Measurements from ENCODE around the gene DOCK7. TPM values are rescaled to one million over a fixed set of nuclear protein-coding genes. Genes with fewer than 3 reads are reported as not detected.
A peak's percentile ranks its signal among the peaks of the same experiment; 100 is the strongest.

DOCK7 gene
- total RNA-seq, 1 experiment from 2014 or later = 42.4 TPM

DNA sequence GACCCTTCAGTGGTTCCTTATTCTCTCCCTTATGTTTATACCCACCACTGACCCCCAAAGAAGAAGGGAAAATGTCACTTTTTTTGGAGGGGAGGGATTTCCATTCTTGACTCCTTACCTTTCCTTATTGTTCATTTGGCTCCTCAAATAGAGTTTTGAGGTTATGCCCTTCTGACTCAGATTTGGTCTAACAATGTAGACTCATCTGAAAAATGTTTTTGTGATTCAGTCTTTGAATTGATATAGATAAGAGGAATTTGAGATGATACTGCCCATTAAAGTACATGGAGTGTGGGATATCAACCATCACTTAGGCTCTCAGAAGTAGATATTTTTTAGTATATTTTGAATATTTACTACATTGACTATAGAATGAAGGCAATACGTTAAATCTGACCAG, 235.2 kb downstream of the DOCK7 start:
- no peak for DNase-seq (ENCODE audit: low spot score)

DNA sequence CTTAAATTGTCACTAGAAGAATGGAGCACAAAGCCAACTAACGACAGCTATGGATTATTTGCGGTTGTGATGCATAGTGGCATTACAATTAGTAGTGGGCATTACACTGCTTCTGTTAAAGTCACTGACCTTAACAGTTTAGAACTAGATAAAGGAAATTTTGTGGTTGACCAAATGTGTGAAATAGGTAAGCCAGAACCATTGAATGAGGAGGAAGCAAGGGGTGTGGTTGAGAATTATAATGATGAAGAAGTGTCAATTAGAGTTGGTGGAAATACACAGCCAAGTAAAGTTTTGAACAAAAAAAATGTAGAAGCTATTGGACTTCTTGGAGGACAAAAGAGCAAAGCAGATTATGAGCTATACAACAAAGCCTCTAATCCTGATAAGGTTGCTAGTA, 237.9 kb downstream of the DOCK7 start:
- no peak for DNase-seq (ENCODE audit: low spot score)

DNA sequence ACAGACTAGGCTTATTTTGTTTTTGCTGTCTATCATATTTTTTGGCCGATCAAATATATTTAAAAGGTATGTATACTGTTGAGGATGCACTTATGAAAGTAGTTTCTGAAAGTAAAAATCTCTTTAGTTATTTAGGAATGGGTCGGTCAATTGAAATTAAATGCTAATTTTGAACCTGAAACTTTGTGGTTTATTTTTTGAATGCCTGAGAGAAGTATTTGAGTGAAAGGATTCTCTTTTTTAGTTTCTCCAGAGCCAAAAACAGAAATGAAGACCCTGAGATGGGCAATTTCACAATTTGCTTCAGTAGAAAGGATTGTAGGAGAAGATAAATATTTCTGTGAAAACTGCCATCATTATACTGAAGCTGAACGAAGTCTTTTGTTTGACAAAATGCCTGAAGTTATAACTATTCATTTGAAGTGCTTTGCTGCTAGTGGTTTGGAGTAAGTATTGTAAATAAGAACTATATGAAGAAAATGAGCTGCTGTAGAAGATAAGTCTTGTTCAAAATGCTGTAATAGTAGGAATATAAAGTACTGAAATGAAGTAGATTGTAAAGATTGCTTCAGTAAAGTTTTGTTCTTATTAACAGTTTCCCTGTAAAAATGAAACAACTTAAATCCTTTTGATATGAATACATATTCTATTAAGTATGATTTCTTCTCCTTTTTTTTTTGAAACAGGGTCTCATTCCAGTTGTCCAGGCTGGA, 239.8 kb downstream of the DOCK7 start:
- no peak for DNase-seq (ENCODE audit: low spot score)

DNA sequence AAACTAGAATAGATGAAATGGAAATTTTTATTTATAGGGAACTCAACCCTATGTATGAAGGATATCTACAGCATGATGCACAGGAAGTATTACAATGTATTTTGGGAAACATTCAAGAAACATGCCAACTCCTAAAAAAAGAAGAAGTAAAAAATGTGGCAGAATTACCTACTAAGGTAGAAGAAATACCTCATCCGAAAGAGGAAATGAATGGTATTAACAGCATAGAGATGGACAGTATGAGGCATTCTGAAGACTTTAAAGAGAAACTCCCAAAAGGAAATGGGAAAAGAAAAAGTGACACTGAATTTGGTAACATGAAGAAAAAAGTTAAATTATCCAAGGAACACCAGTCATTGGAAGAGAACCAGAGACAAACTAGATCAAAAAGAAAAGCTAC, 243.5 kb downstream of the DOCK7 start:
- no peak for DNase-seq (ENCODE audit: low spot score)

DNA sequence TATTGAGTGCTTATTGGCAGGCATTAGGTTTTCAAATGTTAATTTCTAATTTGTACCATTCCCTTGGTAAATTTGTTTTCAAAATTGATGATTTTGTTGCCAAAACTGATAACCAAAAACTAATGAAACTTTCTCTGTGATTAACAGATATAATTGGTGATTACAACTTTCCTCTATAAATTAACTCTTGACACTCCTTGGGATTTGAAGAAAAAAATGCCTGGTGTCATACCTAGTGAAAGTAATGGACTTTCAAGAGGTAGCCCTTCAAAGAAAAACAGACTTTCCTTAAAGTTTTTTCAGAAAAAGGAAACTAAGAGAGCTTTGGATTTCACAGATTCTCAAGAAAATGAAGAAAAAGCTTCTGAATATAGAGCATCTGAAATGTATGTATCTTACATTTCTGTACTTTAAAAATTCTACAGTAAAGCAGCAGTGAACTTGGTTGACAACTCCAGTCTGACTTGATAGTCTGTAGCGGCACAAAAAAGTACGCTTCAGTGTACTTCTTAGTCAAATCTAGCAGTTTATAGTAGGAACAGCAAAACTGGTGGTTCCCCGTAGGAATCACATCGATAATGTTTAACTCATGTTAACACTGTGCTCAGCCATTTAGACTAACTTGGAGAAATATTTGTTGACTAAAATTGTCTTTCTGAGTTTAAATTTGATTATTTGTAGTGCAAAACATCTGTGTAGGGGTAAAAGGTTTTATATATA, 248.4 kb downstream of the DOCK7 start:
- DNase-seq (ENCODE audit: low spot score) = no peak

DNA sequence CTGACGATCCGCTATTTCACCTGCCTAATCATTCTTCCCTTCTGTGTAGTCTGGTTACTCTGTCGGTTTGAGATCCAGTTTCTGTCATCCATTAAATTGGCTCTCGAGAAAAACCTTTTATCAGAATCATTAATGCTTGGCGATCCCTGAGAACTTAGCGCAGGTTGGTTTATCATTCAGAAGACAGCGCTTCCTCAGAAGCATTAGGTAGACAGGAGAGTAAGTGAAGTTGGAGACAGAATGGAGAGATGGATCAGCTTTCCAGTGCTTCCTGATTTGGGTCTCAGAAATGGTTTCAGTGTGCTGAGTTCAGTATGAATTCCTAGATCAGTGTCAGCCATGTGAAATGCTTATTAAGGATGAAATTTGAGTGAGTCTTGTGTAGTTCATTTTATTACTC, 250.0 kb downstream of the DOCK7 start:
- no peak for DNase-seq (ENCODE audit: low spot score)

DNA sequence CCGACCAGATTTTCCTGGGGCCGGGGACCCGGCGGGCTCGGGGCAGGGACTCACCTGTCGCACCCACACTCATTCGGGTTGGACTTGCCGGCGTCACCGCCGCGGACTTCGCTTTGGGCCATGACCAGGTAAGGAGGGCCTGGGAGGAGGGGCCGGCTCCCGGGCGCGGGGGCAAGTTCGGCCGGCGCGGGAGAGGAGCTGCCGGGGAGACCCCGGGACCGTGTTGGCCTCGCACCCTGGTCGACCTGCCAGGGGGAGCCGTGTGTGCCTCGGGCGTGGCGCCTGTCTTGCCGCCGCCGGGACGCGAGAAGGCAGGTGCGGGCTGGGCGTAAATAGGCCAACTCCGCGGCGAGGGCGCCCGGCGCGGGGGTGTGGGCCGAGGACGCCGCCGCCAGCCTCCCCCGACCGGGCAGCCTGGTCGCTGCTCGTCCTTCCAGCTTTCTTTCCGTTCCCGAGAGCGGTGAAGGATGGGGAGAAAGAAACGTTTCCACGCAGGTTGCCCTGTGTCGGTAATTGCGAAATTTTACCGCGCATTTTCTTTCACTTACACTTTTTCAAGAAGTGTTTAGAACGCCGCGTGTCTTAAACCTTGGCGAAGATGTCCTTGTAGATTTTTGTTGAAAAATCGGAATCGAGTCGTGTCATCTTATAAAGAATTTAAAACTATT, 250.8 kb downstream of the DOCK7 start:
- no peak for DNase-seq (ENCODE audit: low spot score)

DNA sequence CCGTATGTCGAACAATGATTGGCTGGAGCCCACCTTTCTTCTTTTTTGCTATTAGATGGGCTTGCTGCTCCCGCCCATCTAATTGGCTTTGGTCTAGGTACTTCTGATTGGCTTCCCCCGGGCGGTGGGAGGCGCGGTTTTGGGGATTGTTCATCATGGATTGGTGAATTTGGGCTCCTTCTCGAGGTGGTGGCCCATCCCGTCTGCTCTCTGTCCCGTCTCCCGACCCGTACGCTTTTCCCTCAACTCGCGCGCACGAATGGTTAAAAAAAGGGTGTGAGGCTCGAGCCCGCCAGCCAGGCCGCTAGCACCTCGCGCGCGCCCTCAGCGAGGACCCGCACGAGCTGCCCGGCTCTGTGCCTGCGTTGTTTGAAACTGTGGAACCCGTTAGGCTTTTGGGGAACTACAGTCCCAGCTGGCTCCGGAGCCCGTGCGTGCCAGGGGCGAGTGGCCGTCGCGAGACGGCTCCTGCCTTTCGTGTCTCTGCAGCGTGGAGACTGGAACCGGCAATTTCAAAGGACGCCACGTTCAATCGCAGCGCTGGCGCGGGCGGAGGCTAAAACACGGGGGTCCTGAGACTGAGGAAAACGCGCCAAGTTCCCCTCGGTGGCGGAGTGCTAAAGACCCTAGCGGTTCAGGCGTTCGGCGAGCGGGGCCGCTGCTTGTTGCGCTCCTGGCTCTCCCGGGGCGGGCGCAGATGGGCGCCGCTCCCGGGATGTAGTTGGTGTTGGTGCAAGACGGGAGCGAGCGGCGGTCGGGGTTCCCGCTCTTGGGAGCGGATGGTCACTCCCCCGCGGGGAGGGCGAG, 251.5 kb downstream of the DOCK7 start, which contains the start of gene USP1:
USP1 (plus strand) TSS at position 584 of the 807 bp plus-strand sequence. CDS start 2,819 bp downstream, outside the sequence.
- DNase-seq (ENCODE audit: low spot score) = peak; percentile 100

DNA sequence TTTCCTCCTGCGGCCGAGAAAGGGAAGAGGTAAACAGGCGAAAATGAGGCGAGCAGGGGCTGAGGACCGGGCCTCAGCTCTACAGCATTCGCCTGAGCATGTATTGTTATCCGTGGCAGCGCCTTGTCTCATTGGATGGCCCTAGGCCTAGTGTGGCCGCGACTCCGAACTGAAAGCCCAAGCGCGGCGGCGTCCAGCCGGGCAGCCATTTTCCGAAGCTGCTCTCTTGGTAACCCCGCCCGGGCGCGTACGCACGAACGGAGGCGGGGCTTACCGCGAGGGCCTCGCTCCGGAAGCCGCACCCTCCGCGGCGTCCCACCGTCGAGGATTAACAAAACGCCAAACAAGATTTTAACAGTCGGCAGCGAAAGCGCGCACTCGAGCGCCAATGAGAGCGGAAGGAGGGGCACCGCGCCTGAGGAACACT, 252.1 kb downstream of the DOCK7 start:
- no peak for DNase-seq (ENCODE audit: low spot score)

DNA sequence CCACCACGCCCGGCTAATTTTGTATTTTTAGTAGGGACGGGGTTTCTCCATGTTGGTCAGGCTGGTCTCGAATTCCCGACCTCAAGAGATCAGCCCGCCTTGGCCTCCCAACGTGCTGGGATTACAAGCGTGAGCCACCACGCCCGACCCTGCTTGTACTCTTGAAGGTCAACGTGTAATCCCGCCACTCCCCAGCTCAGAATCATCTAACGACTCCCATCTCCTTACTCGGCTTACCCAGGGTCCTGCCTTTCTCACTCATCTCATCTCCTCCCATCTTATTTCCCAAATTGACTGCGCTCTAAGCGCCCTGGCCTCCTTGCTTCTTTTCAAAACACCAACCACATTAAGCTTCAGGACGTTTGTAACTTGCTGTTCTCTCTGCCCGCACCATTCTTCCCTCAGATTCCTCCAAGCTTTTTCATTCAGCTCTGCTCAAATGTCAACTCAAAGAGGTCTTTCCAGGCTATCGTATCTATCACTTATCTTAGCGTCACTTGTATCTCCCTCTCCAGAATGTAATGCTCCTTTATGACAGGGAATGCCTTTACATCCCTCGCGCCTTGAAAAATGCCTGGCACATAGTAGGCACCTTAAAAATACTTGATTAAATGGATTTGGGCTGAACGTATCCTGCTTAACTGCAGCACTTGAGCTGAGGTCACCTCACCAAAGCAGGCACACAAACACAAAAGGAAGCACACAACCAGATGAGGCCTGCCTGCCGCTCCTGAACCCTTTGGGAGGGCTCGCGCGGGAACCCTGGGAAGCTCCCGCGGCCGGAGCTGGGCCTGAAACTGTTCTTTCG, 252.8 kb downstream of the DOCK7 start:
- no peak for DNase-seq (ENCODE audit: low spot score)

DNA sequence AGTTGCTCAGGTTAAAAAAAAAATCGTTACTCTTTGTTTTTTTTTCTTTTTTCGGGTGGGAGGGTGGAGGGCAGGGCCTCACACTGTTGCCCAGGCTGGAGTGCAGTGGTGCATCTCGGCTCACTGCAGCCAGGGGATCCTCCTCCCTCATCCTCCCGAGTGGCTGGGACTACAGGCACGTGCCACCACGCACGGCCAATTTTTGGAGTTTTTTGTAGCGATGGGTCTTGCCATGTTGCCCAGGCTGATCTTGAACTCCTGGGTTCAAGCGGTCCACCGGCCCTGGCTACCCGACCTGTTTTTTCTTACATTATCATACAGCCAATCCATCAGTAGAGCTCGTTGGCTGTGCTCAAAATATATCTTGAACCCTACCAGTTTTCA, 253.6 kb downstream of the DOCK7 start:
- DNase-seq (ENCODE audit: low spot score) = no peak

DNA sequence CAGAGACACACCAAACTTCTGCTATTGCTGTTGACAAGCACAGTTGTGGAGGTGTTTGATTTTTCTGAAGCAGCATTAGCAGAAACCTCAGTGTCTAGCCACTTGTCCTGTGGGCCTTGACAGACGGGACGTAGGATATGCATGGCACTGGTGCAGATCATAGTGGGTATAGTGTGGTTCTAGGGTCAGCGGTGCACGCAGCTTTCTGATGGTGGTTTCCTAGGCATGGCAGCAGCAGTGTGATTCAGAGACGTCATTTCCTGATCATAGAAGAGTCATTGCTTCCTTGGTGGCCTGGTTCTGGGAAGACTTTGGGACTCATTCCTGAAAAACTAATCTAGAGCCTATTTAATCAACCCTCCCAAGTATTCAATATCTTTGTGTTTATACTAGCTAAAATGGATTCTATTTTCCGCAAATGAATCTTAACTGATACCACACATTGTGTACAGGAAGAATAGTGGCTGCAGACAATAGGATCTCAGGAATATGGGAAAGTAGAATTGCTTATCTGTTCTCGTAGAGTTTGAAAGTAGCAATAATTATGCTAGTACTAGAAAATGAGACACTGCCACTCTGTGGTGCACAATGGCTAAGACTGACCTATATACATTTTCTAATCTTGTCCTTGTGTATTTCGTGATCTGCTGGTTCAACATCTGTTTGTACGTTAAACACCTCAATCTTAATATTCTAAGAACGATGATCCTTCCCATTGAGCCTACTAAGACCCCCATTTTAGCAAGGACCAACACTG, 254.1 kb downstream of the DOCK7 start:
- peak; percentile 35 for DNase-seq (ENCODE audit: low spot score)

DNA sequence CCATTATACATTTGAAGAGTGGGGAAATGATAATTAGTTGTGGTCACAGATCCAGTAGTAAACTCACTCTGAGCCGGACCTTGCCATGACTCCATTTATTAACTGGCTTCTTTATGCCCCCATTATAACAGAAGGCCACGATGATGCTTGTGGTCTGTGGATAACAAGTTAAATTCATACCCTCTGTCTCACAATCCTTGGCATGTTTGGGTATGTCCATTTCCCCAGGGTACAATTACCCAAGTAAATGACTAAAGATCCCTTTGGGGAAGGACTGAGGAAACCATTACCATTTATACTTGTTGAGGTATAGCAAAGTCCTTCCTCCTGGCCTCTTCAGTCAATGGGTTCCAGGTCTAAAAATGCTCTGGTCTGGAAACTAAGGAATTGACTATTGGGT, 258.6 kb downstream of the DOCK7 start:
- no peak for DNase-seq (ENCODE audit: low spot score)

DNA sequence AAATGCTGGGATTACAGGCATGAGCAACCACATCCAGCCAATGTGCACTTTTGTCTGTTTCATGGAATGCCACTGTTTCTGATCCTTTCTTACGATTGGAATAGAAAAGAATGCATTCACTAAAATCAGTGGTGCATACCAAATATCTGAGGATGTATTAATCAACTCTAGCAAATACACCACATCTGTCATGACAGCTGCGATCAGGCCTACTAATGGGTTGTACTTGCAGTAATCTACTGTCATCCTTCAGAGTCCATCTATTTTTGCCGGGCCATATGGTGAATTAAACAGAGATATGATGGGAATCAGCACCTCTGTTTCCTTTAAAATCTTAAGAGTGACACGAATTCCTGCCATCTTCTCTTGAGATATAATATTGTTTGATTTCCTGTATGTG, 259.8 kb downstream of the DOCK7 start:
- no peak for DNase-seq (ENCODE audit: low spot score)

DNA sequence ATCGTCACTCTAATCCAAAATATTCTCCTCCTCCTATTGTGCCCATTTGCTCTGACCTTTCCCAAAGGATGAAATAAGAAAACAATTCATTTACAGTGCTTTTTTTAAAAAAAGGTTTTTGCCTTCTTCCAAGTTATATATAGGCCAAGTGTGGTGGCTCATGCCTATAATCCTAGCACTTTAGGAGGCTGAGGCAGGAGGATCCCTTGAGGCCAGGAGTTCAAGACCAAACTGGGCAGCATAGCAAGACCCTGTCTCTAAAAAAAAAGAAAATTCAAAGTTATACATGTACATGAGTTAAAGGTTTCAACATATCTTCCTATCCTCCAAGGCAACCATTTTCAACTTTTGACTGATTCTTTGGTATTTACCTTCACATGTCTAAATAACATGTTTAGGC, 261.4 kb downstream of the DOCK7 start:
- DNase-seq (ENCODE audit: low spot score) = no peak

DNA sequence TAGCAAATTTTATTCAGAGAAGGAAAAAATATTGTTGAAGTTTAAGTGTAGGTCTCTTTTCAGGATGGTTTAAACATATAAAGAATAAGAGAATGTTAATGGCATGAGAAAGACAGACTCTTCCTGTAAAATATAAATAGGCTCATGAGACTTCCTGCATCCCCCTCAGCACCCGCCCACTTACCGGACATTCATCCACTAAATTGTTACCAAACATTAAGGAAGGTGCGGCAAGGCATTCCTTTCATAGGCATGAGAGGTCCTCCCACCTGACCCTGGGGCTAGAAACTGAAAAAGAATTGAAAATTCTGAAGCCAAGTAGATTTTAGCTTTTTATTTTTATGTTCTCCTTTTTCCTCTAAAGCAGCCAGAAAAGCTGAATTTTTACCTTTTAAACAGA, 261.9 kb downstream of the DOCK7 start:
- DNase-seq (ENCODE audit: low spot score) = no peak

DNA sequence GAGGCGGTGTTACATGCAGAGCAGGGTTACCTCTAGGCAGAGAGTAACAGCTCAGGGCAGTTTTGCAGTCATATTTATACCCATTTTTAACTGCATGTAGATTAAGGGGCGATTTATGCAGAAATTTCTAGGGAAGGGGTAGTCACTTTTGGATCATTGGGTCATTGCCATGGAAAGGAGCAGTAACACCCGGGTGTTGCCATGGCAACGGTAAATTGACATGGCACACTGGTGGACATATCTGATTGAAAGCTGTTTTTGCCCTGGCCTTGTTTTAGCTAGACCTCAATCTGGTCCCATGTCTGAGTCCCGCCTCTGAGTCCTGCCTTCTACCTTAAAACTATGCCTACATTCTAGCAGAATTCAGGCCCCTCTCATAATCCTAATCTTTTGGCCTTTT, 263.1 kb downstream of the DOCK7 start:
- no peak for DNase-seq (ENCODE audit: low spot score)

DNA sequence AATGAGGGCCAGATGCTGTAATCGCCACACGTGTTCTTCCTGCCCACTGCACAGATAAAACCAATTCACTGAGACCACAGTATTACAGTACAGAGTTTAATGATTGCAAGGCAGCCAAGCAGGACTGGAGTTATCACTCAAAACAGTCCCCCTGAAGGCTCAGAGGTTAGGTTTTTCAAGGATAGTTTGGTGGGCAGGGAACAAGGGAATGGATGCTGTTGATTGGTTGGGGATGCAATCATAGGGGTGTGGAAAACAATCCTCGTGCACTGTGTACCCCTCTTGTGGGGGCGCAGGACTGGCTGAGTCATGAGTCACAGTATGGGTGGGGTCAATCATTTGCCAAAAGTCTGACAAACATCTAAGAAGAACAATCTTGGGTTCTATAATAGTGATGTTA, 263.8 kb downstream of the DOCK7 start:
- DNase-seq (ENCODE audit: low spot score) = no peak

DNA sequence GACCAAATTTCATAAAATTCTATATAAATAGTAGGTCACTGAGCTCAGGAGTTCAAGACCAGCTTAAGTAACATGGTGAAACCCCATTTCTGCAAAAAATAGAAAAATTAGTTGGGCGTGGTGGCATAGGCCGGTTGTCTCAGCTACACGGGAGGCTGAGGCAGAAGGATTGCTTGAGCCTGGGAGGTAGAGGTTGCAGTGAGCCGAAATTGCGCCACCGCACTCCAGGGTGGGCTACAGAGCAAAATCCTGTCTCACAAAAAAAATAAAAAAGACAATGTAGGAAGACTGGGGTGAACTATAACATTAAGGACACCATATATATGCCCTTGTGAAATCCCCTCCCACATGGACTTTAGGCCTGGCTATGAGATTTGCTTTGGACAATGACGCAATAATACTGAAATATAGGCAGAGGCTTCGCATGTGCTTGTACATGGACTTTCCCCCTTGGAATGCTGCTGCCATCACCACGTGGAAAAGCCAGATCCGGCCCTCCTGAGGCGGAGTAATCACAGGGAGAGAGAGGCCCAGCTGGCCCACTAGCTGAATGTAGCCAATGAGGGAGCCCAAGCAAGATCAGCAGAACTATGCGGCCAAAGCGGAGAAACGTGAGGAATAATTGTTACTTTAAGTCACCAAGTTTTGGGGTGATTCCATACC, 264.5 kb downstream of the DOCK7 start:
- no peak for DNase-seq (ENCODE audit: low spot score)

DNA sequence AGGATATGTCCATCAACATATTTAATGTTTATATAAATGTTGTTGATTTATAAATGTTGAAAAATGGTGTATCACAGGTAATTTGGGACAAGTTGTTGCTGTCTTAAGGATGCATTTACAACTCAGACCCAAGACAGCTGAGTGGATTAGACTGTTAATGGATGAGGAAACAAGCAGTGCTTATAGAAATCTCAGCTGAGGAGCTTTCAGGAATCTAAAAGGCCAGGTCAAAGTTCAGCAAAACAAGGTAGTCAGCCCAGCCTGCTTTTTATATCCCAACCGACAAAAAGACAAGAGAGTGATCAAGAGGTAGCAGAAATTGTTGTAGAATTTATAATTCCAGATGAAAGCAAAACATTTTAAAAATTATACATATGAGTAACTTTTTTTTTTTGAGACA, 268.0 kb downstream of the DOCK7 start:
- DNase-seq (ENCODE audit: low spot score) = no peak

Data from H4 (cell line).